ENCODE data around the gene PCBP1.
A peak's percentile ranks its signal among the peaks of the same experiment; 100 is the strongest.
"Not testable (repeated sequence)": the region's sequence is repeated elsewhere in the genome, so short reads cannot be mapped to it uniquely, and the experiment has no call there.

The PCBP1 gene

GRCh38 chr2:70125498-70125898, 38.2 kb downstream of the PCBP1 start:
- no peak for DNase-seq (ENCODE audit: low read depth)

GRCh38 chr2:70126413-70126812, 39.1 kb downstream of the PCBP1 start:
- DNase-seq (ENCODE audit: low read depth) = no peak

GRCh38 chr2:70128005-70128404, 40.7 kb downstream of the PCBP1 start:
- no peak for DNase-seq (ENCODE audit: low read depth)

GRCh38 chr2:70131344-70132143, 44.3 kb downstream of the PCBP1 start:
- DNase-seq (ENCODE audit: low read depth) = not testable (repeated sequence)

GRCh38 chr2:70132244-70133126, 45.2 kb downstream of the PCBP1 start:
- DNase-seq (ENCODE audit: low read depth) = no peak

GRCh38 chr2:70133127-70133452, 45.8 kb downstream of the PCBP1 start:
- DNase-seq (ENCODE audit: low read depth) = no peak

- DNase-seq (ENCODE audit: low read depth) = peak; percentile 57
Measured at GRCh38 chr2:70133491-70134322, 46.4 kb downstream of the PCBP1 start.

- DNase-seq (ENCODE audit: low read depth) = not testable (repeated sequence)
Measured at GRCh38 chr2:70134323-70134983, 47.2 kb downstream of the PCBP1 start.

Measured in T-helper 22 cell (primary cell).